IMR-90 (cell line): ENCODE data around the gene KDM6A. TPM values are rescaled to one million over a fixed set of nuclear protein-coding genes. Genes with fewer than 3 reads are reported as not detected.
"Not testable (repeated sequence)": the region's sequence is repeated elsewhere in the genome, so short reads cannot be mapped to it uniquely, and the experiment has no call there.

ENCODE experiments used
- ATAC-seq: fragments of 200-7000 bp; cut with Tn5 transposase; 2 replicates; pipeline ENCODE4 v1.9.1; 2020; ENCODE audit warnings: low read depth, mild to moderate bottlenecking, moderate library complexity
- BruUV-seq: library from RNA; stranded (reverse); fragments of 400-500 nt; replicated peaks from 2 replicates; lab custom pipeline; 2021; lab: Mats Ljungman, UMichigan
- CTCF ChIA-PET: fragments of 300-600 bp; formaldehyde crosslinking; extraction: SDS; loops from one replicate; lab custom pipeline; 2021; ENCODE audit warnings: antibody characterized with exemption; lab: Yijun Ruan, JAX
- POLR2A ChIA-PET: fragments of 300-600 bp; sonication (Branson Sonifier 250); formaldehyde crosslinking; loops from one replicate; lab custom pipeline; 2022; ENCODE audit warnings: antibody characterized with exemption; ENCODE audit not compliant: unreplicated experiment; lab: Charles Lee
- DNase-seq: peaks from one replicate; pipeline ENCODE4 v3.0.0; 2013
- H2AFZ ChIP-seq: replicated peaks from 2 replicates; pipeline ENCODE3; 2013; ENCODE audit warnings: low read length, mild to moderate bottlenecking; ENCODE audit not compliant: poor library complexity
- H2AK5ac ChIP-seq: 2 replicates; pipeline ENCODE4 v1.6.1; 2013; ENCODE audit warnings: low read depth, low read length, inconsistent platforms
- H2AK9ac ChIP-seq: replicated peaks from 2 replicates; pipeline ENCODE3; 2013; ENCODE audit warnings: mild to moderate bottlenecking, low read depth, low read length, moderate library complexity; ENCODE audit not compliant: poor library complexity
- H2BK120ac ChIP-seq: 2 replicates; pipeline ENCODE4 v1.6.1; 2013; ENCODE audit warnings: low read depth, low read length, inconsistent platforms
- H2BK15ac ChIP-seq: 3 replicates; pipeline ENCODE4 v1.6.1; 2013; ENCODE audit warnings: low read depth, low read length, inconsistent platforms
- H2BK20ac ChIP-seq: 2 replicates; pipeline ENCODE4 v1.6.1; 2013; ENCODE audit warnings: low read depth, mild to moderate bottlenecking, inconsistent platforms, low read length, moderate library complexity
- H2BK5ac ChIP-seq: 2 replicates; pipeline ENCODE4 v1.6.1; 2013; ENCODE audit warnings: mild to moderate bottlenecking, low read depth, low read length, inconsistent platforms; ENCODE audit not compliant: poor library complexity, severe bottlenecking
- H3K14ac ChIP-seq: replicated peaks from 2 replicates; pipeline ENCODE4 v1.6.1; 2013; ENCODE audit warnings: low read depth, low read length, inconsistent platforms
- H3K18ac ChIP-seq: 2 replicates; pipeline ENCODE4 v1.6.1; 2013; ENCODE audit warnings: low read depth, low read length, control low read depth
- H3K23ac ChIP-seq: 2 replicates; pipeline ENCODE4 v1.6.1; 2013; ENCODE audit warnings: low read depth, low read length, inconsistent platforms
- H3K27ac ChIP-seq: 2 replicates; pipeline ENCODE4 v1.5.1; 2013; ENCODE audit warnings: mild to moderate bottlenecking, control low read depth, low read length; ENCODE audit not compliant: insufficient read depth
- H3K27me3 ChIP-seq: 2 replicates; pipeline ENCODE4 v1.6.1; 2013; ENCODE audit warnings: low read length; ENCODE audit not compliant: control insufficient read depth, insufficient read depth
- H3K36me3 ChIP-seq: 2 replicates; pipeline ENCODE4 v1.6.1; 2013; ENCODE audit warnings: low read length, mixed read lengths; ENCODE audit not compliant: control insufficient read depth, insufficient read depth
- H3K4ac ChIP-seq: 2 replicates; pipeline ENCODE4 v1.6.1; 2013; ENCODE audit warnings: low read depth, low read length, inconsistent platforms
- H3K4me1 ChIP-seq: 2 replicates; pipeline ENCODE4 v1.6.1; 2013; ENCODE audit warnings: low read length, mixed read lengths; ENCODE audit not compliant: control insufficient read depth, insufficient read depth
- H3K4me2 ChIP-seq: 2 replicates; pipeline ENCODE4 v1.6.1; 2013; ENCODE audit warnings: low read depth, mild to moderate bottlenecking, control low read depth, low read length, moderate library complexity
- H3K4me3 ChIP-seq: 2 replicates; pipeline ENCODE4 v1.5.1; 2013; ENCODE audit warnings: low read depth, mild to moderate bottlenecking, control low read depth, low read length, moderate library complexity; ENCODE audit not compliant: insufficient read depth
- H3K56ac ChIP-seq: 2 replicates; pipeline ENCODE4 v1.6.1; 2013; ENCODE audit warnings: low read length, inconsistent platforms; ENCODE audit not compliant: insufficient read depth; ENCODE audit errors: extremely low read depth
- H3K79me1 ChIP-seq, 2 experiments: 2 replicates each; pipeline ENCODE4 v1.6.1; 2013; ENCODE audit warnings: low read length in 2 of 2, inconsistent platforms in 1 of 2, low read depth in 1 of 2
- H3K9ac ChIP-seq: 2 replicates; pipeline ENCODE4 v1.6.1; 2013; ENCODE audit warnings: low read depth, low read length, control low read depth
- H3K9me1 ChIP-seq: 2 replicates; pipeline ENCODE4 v1.6.1; 2013; ENCODE audit warnings: low read length, inconsistent platforms; ENCODE audit not compliant: insufficient read depth
- H3K9me3 ChIP-seq: 2 replicates; pipeline ENCODE4 v1.6.1; 2013; ENCODE audit warnings: low read length; ENCODE audit not compliant: control insufficient read depth, insufficient read depth
- H4K20me1 ChIP-seq: 2 replicates; pipeline ENCODE4 v1.6.1; 2013; ENCODE audit warnings: low read length, inconsistent platforms; ENCODE audit not compliant: insufficient read depth
- H4K5ac ChIP-seq: 2 replicates; pipeline ENCODE4 v1.6.1; 2013; ENCODE audit warnings: mild to moderate bottlenecking, low read depth, low read length, control low read depth
- H4K8ac ChIP-seq, 2 experiments: 2 replicates each; pipeline ENCODE4 v1.6.1; 2013; ENCODE audit warnings: low read depth in 2 of 2, low read length in 2 of 2, control low read depth in 1 of 2, inconsistent platforms in 1 of 2
- H4K91ac ChIP-seq: 2 replicates; pipeline ENCODE4 v1.6.1; 2013; ENCODE audit warnings: low read depth, low read length, inconsistent platforms; ENCODE audit not compliant: insufficient read depth
- WGBS, 2 experiments: methylation state at CpG; one replicate each; pipeline versions ENCODE4 v1.1.5 to v1.1.7; 2013; ENCODE audit warnings: missing lambda C conversion rate in 2 of 2; ENCODE audit not compliant: insufficient read length in 1 of 2; ENCODE audit errors: extremely low coverage in 2 of 2; 5-methylcytosine and 5-hydroxymethylcytosine counted together
- dilution Hi-C: fragments of 300-500 bp; cut with HindIII; formaldehyde crosslinking; loops from one replicate; pipeline ENCODE4 v1.14.3; 2018; ENCODE audit warnings: low sequenced_read_pairs; ENCODE audit not compliant: unreplicated experiment
- in situ Hi-C: fragments of 300-500 bp; cut with MboI; formaldehyde crosslinking; loops from 3 replicates; pipeline ENCODE4 v1.14.3; 2019; ENCODE audit warnings: low sequenced_read_pairs, inconsistent platforms, mixed read lengths
- intact Hi-C: fragments of 100-400 bp; cut with micrococcal nuclease; formaldehyde crosslinking; loops from 2 replicates; pipeline ENCODE4 v1.10.0; 2022
- polyA plus RNA-seq, 3 experiments: library from polyadenylated mRNA; depleted of rRNA; stranded (reverse); fragments of >200 nt; gene quantifications; 2 replicates each; pipeline ENCODE4 v1.2.3, GENCODE V29; 2012; ENCODE audit warnings: low replicate concordance in 1 of 3
- total RNA-seq: library from RNA; depleted of rRNA; stranded (reverse); fragments of >200 nt; gene quantifications from 2 replicates; pipeline ENCODE4 v1.2.3, GENCODE V29; 2012

Gene KDM6A
- total and polyA plus RNA-seq, 2 of the 4 experiments (the other 2 are of a cell fraction): 11.7 to 24.9 TPM

GRCh38 chrX:45059906-45060305 lies 186.9 kb downstream of the KDM6A start:
- H2AK5ac ChIP-seq, H3K9ac ChIP-seq, ATAC-seq, POLR2A ChIA-PET, H2BK5ac ChIP-seq, H3K4me2 ChIP-seq, H2AK9ac ChIP-seq, H3K18ac ChIP-seq, H4K8ac ChIP-seq, DNase-seq, H3K79me1 ChIP-seq, H3K23ac ChIP-seq, H2BK15ac ChIP-seq, H3K56ac ChIP-seq, H3K14ac ChIP-seq, H2BK20ac ChIP-seq, H4K5ac ChIP-seq, H2BK120ac ChIP-seq, H2AFZ ChIP-seq, H3K9me1 ChIP-seq, H3K9me3 ChIP-seq, H3K27ac ChIP-seq, H3K27me3 ChIP-seq, BruUV-seq, H3K4me1 ChIP-seq, H4K20me1 ChIP-seq, H3K4ac ChIP-seq, H3K4me3 ChIP-seq, H4K91ac ChIP-seq, dilution Hi-C loops, intact Hi-C loops: not testable (repeated sequence)
- CTCF ChIA-PET: interaction anchor here (1.0 kb wide), 1 partner anchor 10 kb away, joined by 6 read pairs; no protein-coding TSS in a partner anchor
- H3K36me3 ChIP-seq: peaks cover 13% of the 10 kb centered on the region
- no CpG with 5 or more reads among the region's 2 CpGs for WGBS, 2 experiments
- in situ Hi-C loops: loop anchor here (10.0 to 25.0 kb wide), 3 partner anchors 65 to 1098 kb away; partner anchors contain the start of gene NDP
